Activated CD4-positive, alpha-beta T cell treated with anti-CD3 and anti-CD28 coated beads, Interleukin-2, amount 50 U/mL, for 48 hours (primary cell): ENCODE results near the gene SNX15.

ENCODE experiments used
- DNase-seq, 2 experiments: peaks; one replicate each; pipeline ENCODE4 v3.0.0-alpha.2; 2020

SNX15 gene

GRCh38 chr11:65086809-65087208, 59.6 kb downstream of the SNX15 start:
- DNase-seq = no peak

- no peak for DNase-seq
Measured at GRCh38 chr11:65087216-65087615, 60.0 kb downstream of the SNX15 start.

- no peak for DNase-seq
Measured at GRCh38 chr11:65087827-65088226, 60.6 kb downstream of the SNX15 start.

GRCh38 chr11:65089621-65090020, 62.4 kb downstream of the SNX15 start:
- no peak for DNase-seq
